Activated CD4-positive, alpha-beta T cell treated with anti-CD3 and anti-CD28 coated beads for 36 hours (primary cell): ENCODE measurements around the gene YIPF5. TPM values are rescaled to one million over a fixed set of nuclear protein-coding genes. Genes with fewer than 3 reads are reported as not detected.

ENCODE experiments used
- ATAC-seq: fragments of 200-7000 bp; cut with Tn5 transposase; one replicate; pipeline ENCODE4 v1.10.0; 2021; ENCODE audit warnings: mild to moderate bottlenecking, moderate library complexity
- CTCF ChIA-PET: fragments of 350-600 bp; sonication (Branson Sonifier 250); formaldehyde crosslinking; loops from one replicate; lab custom pipeline; 2021; ENCODE audit warnings: antibody characterized with exemption; lab: Charles Lee
- POLR2A ChIA-PET: fragments of 350-600 bp; sonication (Branson Sonifier 250); formaldehyde crosslinking; loops from one replicate; lab custom pipeline; 2021; ENCODE audit warnings: antibody characterized with exemption, inconsistent platforms; lab: Charles Lee
- DNase-seq: peaks from one replicate; pipeline ENCODE4 v3.0.0-alpha.2; 2020
- H3K27ac Mint-ChIP-seq: one replicate; pipeline ENCODE4 v1.8.0; 2021; ENCODE audit warnings: mixed read lengths
- H3K27me3 Mint-ChIP-seq: one replicate; pipeline ENCODE4 v1.8.0; 2021; ENCODE audit warnings: mixed read lengths
- H3K36me3 Mint-ChIP-seq: one replicate; pipeline ENCODE4 v1.8.0; 2021; ENCODE audit warnings: low read depth, mixed read lengths
- H3K4me1 Mint-ChIP-seq: one replicate; pipeline ENCODE4 v1.8.0; 2021; ENCODE audit warnings: mixed read lengths
- H3K4me3 Mint-ChIP-seq: one replicate; pipeline ENCODE4 v1.8.0; 2021; ENCODE audit warnings: mild to moderate bottlenecking, moderate library complexity, mixed read lengths
- H3K9me3 Mint-ChIP-seq: one replicate; pipeline ENCODE4 v1.8.0; 2021; ENCODE audit warnings: low read depth, mixed read lengths
- intact Hi-C, 2 experiments: fragments of 100-400 bp; cut with DNase I in 1 of 2; cut with micrococcal nuclease in 1 of 2; formaldehyde crosslinking; loops; one replicate each; pipeline versions ENCODE4 v1.14.2 to v1.15.1; 2022 to 2024; cut with DNase I, micrococcal nuclease
- total RNA-seq, 2 experiments: library from RNA; stranded (reverse); gene quantifications; one replicate each; pipeline ENCODE4 v1.2.3, GENCODE V29; 2021

The YIPF5 gene
- total RNA-seq, 2 experiments from 2014 or later: 39.1 to 44.2 TPM

DNA sequence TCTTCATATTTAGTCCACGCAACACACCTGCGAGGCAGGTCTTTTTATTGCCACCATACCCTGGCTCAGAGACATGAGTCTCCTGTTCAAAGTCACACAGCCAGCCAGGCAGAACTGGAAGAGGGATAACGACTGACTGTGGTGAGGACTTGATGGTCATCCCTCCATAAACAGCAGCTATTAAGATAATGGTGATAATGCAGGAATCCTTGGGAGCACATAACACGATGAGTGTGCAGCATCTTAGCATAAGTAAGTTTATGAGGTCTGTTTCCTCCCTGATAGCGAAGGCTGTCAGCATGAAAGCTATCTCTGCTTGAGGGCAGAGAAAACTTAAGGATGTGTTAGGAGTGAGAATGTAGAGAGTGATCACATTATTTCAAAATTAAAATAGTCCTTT lies 31.1 kb upstream of the YIPF5 start:
- Mint-ChIP-seq H3K27ac (no peak overlapping the region), H3K36me3 (no peaks in the 10 kb centered on the region), H3K4me1 (peaks cover 17% of the 10 kb centered on the region), H3K9me3 (no peaks in the 10 kb centered on the region), H3K27me3 (peaks cover 35% of the 10 kb centered on the region), H3K4me3 (no peak overlapping the region)
- ATAC-seq (no peak), DNase-seq (no peak)
- CTCF ChIA-PET: no interaction called here
- intact Hi-C loops: loop anchor here (5.0 to 10.0 kb wide), 4 partner anchors 193 to 1851 kb away; no protein-coding TSS in a partner anchor
- POLR2A ChIA-PET: no interaction called here

- CTCF ChIA-PET: interaction anchor here (0.8 to 1.4 kb wide), 2 partner anchors 15 to 109 kb away, joined by 3 read pairs; no protein-coding TSS in a partner anchor
Measured at GRCh38 chr5:144198386-144198785, 27.9 kb upstream of the YIPF5 start.

DNA sequence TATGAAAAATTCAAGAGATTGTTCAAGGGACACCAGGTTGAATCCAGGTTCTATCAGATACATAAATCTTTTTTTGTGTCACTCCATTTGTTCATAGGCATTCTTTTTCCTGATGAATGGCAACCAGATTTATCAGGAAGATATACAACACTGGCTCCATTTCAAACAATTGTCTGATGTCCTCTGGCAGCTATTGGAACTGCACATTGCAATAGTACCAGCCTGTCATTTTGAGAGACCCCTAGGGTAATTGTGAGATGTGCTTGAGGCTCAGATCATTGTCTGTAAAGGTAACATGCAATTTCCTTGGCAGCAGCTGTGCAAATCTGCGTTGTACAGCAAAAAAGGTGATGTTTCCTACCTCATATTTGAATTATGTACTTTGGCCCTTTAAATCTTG lies 26.2 kb upstream of the YIPF5 start:
- Mint-ChIP-seq H3K27me3 (peaks cover 11% of the 10 kb centered on the region), H3K27ac (no peak overlapping the region), H3K9me3 (no peaks in the 10 kb centered on the region), H3K36me3 (no peaks in the 10 kb centered on the region), H3K4me1 (no peaks in the 10 kb centered on the region), H3K4me3 (no peak overlapping the region)
- intact Hi-C loops: loop anchor here in 1 of 2 experiments (10.0 kb wide), 2 partner anchors 792 to 1748 kb away; partner anchors contain the start of gene NR3C1
- ChIA-PET CTCF (no interaction called here), POLR2A (no interaction called here)
- DNase-seq (no peak), ATAC-seq (no peak)

More at GRCh38 chr5:144198386-144198785, 27.9 kb upstream of the YIPF5 start:
- DNase-seq (no peak), ATAC-seq (no peak)
- no peak overlapping the region for H3K27ac Mint-ChIP-seq
- H3K4me3 Mint-ChIP-seq: no peak overlapping the region
- H3K4me1 Mint-ChIP-seq: peaks cover 12% of the 10 kb centered on the region
- POLR2A ChIA-PET: no interaction called here
- no peaks in the 10 kb centered on the region for H3K9me3 Mint-ChIP-seq
- peaks cover 14% of the 10 kb centered on the region for H3K27me3 Mint-ChIP-seq
- H3K36me3 Mint-ChIP-seq: no peaks in the 10 kb centered on the region
- intact Hi-C loops: loop anchor here in 1 of 2 experiments (10.0 kb wide), 2 partner anchors 794 to 1746 kb away; partner anchors contain the start of gene NR3C1

GRCh38 chr5:144195448-144195847 lies 25.0 kb upstream of the YIPF5 start:
- DNase-seq: no peak
- ATAC-seq: no peak
- Mint-ChIP-seq H3K27ac (no peak overlapping the region), H3K36me3 (no peaks in the 10 kb centered on the region), H3K4me1 (no peaks in the 10 kb centered on the region), H3K27me3 (peaks cover 6% of the 10 kb centered on the region), H3K9me3 (no peaks in the 10 kb centered on the region), H3K4me3 (no peak overlapping the region)
- POLR2A ChIA-PET: no interaction called here
- CTCF ChIA-PET: interaction anchor here (0.8 to 1.2 kb wide), 2 partner anchors 8 to 164 kb away, joined by 3 to 6 read pairs; no protein-coding TSS in a partner anchor
- intact Hi-C loops: loop anchor here in 1 of 2 experiments (10.0 kb wide), 2 partner anchors 791 to 1749 kb away; partner anchors contain the start of gene NR3C1

DNA sequence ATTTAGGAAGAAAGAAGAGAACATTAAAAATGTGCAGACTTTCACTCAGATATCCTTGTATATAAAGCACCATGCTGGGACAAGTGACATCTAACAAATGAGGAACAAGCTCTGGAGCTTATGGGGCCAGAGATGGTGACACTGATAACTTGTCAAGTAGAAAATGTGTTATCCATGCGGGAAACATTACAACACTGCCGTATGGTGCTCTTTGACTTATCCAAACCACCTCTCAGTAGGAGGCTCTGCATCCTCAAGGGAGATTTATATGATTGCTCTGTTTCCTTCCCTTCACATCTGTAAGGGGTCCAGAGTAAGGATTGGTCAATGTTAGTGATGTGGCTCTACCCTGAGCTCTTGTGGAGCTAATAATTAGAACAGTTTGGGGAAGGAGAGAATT lies 23.7 kb upstream of the YIPF5 start:
- peaks cover under 1% of the 10 kb centered on the region for H3K27me3 Mint-ChIP-seq
- no peaks in the 10 kb centered on the region for H3K36me3 Mint-ChIP-seq
- ATAC-seq (no peak), DNase-seq (no peak)
- H3K4me1 Mint-ChIP-seq: peaks cover under 1% of the 10 kb centered on the region
- H3K9me3 Mint-ChIP-seq: no peaks in the 10 kb centered on the region
- H3K27ac Mint-ChIP-seq: no peak overlapping the region
- intact Hi-C loops: loop anchor here in 1 of 2 experiments (10.0 kb wide), 2 partner anchors 789 to 1751 kb away; partner anchors contain the start of gene NR3C1
- ChIA-PET POLR2A (interaction anchor here (0.6 to 0.9 kb wide), 2 partner anchors 10 to 1478 kb away, joined by 3 read pairs; no protein-coding TSS in a partner anchor), CTCF (interaction anchor here (0.6 to 2.4 kb wide), 2 partner anchors 9 to 10 kb away, joined by 3 to 16 read pairs; no protein-coding TSS in a partner anchor)
- no peak overlapping the region for H3K4me3 Mint-ChIP-seq

DNA sequence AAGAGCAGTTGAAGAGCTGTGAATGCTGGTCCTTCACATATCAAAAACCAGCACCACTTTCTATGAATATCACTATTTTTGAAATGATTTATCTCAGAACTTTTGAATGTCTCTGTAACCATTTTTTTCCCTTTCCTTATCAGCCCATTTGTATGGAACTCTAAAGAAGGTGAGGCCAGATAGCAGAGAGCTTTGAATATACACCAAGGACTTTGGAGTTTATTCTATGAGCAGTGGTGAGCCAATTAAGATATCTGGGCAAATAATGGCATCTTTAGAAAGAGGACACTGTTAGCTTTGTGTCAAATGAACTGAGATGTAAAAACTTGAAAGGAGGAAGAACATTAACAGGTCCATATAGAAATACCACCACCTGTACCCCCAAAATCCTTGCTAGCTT lies 22.2 kb upstream of the YIPF5 start:
- intact Hi-C loops: loop anchor here (1.0 to 10.0 kb wide), 4 partner anchors 22 to 1752 kb away; partner anchors contain the start of genes KCTD16 (in 1 of the 2), NR3C1 (in 1 of the 2) and YIPF5 (in 1 of the 2)
- ChIA-PET POLR2A (no interaction called here), CTCF (interaction anchor here (0.8 to 3.5 kb wide), 4 partner anchors 9 to 27 kb away, joined by 3 to 37 read pairs (median 10); partner anchors contain the start of genes KCTD16 and YIPF5)
- ATAC-seq (no peak), DNase-seq (no peak)
- Mint-ChIP-seq H3K27me3 (no peaks in the 10 kb centered on the region), H3K27ac (no peak overlapping the region), H3K9me3 (no peaks in the 10 kb centered on the region), H3K4me1 (peaks cover 15% of the 10 kb centered on the region), H3K36me3 (peaks cover 2% of the 10 kb centered on the region), H3K4me3 (no peak overlapping the region)

DNA sequence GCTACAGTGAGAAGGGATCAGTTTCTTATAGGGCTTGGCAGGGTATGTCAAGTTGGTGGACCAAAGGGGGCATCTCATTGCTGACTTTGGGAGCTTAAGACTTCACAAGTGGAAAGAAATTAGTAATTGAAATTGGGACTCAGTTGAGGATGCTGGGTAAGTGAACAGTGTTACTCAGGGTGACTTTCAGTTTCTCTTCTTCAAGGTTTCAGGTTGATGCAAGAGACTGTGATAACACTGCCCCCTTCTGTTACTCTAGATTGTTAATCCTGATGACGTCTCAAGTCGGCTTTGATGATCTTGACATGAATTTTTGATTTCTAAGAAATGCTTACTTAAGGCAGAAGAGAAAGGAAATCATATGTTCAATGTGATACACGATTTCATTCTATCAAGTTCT lies 21.5 kb upstream of the YIPF5 start:
- ChIA-PET POLR2A (interaction anchor here (0.6 to 1.0 kb wide), 2 partner anchors 21 to 983 kb away, joined by 3 read pairs; partner anchors contain the start of genes KCTD16 and YIPF5), CTCF (interaction anchor here (0.6 to 3.5 kb wide), 7 partner anchors 8 to 1841 kb away, joined by 3 to 37 read pairs (median 4); partner anchors contain the start of genes KCTD16 and YIPF5)
- Mint-ChIP-seq H3K4me1 (peaks cover 22% of the 10 kb centered on the region), H3K27ac (no peak overlapping the region), H3K9me3 (no peaks in the 10 kb centered on the region), H3K36me3 (peaks cover 2% of the 10 kb centered on the region), H3K4me3 (no peak overlapping the region), H3K27me3 (no peaks in the 10 kb centered on the region)
- intact Hi-C loops: loop anchor here (1.0 to 10.0 kb wide), 8 partner anchors 22 to 1753 kb away; partner anchors contain the start of genes NR3C1 (in 2 of the 2), KCTD16 (in 1 of the 2) and YIPF5 (in 1 of the 2)
- DNase-seq (peak; percentile 19), ATAC-seq (peak; percentile 74)

DNA sequence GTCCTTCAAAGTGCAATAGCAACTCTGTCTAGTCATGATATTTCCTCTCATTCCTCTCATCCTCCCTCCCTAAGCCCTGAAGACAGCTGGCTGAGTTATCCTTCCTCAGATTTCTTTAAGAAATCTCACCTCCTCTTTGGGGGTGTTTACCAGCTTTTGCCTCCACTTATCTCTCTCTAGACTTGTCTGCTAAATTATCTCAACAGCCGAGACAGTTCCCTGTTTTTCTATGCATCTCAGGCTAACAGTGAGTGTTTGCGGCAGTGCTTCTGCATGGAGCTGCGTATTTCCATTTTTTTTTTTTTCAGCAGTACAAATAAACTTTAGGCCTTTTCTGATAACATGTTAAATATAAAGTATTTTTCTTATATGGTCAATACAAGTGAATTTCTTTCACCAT lies 21.1 kb upstream of the YIPF5 start:
- ChIA-PET POLR2A (interaction anchor here (0.6 to 1.0 kb wide), 2 partner anchors 21 to 984 kb away, joined by 3 read pairs; partner anchors contain the start of genes KCTD16 and YIPF5), CTCF (interaction anchor here (0.6 to 3.5 kb wide), 5 partner anchors 8 to 1842 kb away, joined by 3 to 37 read pairs (median 4); partner anchors contain the start of genes KCTD16 and YIPF5)
- H3K9me3 Mint-ChIP-seq: no peaks in the 10 kb centered on the region
- H3K27me3 Mint-ChIP-seq: no peaks in the 10 kb centered on the region
- H3K36me3 Mint-ChIP-seq: peaks cover 2% of the 10 kb centered on the region
- ATAC-seq (no peak), DNase-seq (no peak)
- intact Hi-C loops: loop anchor here (1.0 to 10.0 kb wide), 6 partner anchors 365 to 1753 kb away; partner anchors contain the start of gene NR3C1 (in 2 of the 2)
- H3K4me3 Mint-ChIP-seq: no peak overlapping the region
- no peak overlapping the region for H3K27ac Mint-ChIP-seq
- peaks cover 27% of the 10 kb centered on the region for H3K4me1 Mint-ChIP-seq

DNA sequence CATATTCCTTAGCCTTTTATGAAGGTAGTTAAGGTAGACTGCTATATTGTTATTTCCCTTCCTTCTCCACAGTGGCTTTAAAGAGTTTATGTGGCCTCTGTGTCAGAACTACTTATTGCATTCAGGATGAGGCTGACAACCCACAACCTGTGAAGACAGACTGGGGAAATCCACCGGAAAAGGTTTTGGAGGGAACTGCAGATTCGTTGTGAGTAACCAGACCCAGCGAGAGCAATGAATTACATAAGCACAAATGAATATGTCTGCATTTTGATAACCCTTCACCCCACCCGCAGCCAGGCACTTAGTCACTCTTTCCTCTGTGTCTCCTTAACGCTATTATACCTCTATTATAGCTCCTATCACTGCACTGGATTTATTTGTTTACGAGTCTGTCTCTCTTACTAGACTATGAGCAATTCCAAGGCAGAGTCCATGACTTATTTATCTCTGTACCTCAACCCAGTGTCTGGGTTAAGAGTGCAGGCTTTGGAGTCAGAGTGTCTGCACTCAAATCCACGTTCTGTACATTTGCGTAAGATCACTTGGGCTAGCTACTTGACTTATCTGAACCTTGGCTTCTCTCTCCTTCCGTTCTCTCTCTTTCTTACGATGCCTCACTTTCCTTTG lies 19.5 kb upstream of the YIPF5 start:
- POLR2A ChIA-PET: interaction anchor here (1.0 kb wide), 1 partner anchor 19 kb away, joined by 5 read pairs; the partner anchor contains the start of genes KCTD16 and YIPF5
- CTCF ChIA-PET: interaction anchor here (0.6 to 3.5 kb wide), 4 partner anchors 14 to 968 kb away, joined by 3 to 37 read pairs (median 5); partner anchors contain the start of genes KCTD16 and YIPF5
- Mint-ChIP-seq H3K36me3 (peaks cover 2% of the 10 kb centered on the region), H3K9me3 (no peaks in the 10 kb centered on the region), H3K27me3 (no peaks in the 10 kb centered on the region), H3K27ac (no peak overlapping the region), H3K4me1 (peaks cover 40% of the 10 kb centered on the region), H3K4me3 (peak overlapping the region; percentile 61)
- peak; percentile 76 for ATAC-seq
- intact Hi-C loops: loop anchor here (1.0 to 10.0 kb wide), 12 partner anchors 20 to 1757 kb away; partner anchors contain the start of genes NR3C1 (in 2 of the 2), KCTD16 (in 1 of the 2) and YIPF5 (in 1 of the 2)
- peak; percentile 86 for DNase-seq

- peak; percentile 85 for DNase-seq
- H3K27me3 Mint-ChIP-seq: no peaks in the 10 kb centered on the region
- no peak overlapping the region for H3K27ac Mint-ChIP-seq
- ChIA-PET CTCF (interaction anchor here (0.7 to 3.1 kb wide), 8 partner anchors 12 to 1755 kb away, joined by 3 to 17 read pairs (median 3); partner anchors contain the start of genes KCTD16 and YIPF5), POLR2A (interaction anchor here (0.6 kb wide), 1 partner anchor 1158 kb away, joined by 3 read pairs; no protein-coding TSS in a partner anchor)
- peaks cover 2% of the 10 kb centered on the region for H3K36me3 Mint-ChIP-seq
- H3K4me1 Mint-ChIP-seq: peaks cover 44% of the 10 kb centered on the region
- intact Hi-C loops: loop anchor here in 1 of 2 experiments (2.0 to 10.0 kb wide), 3 partner anchors 1003 to 1759 kb away; no protein-coding TSS in a partner anchor
- H3K4me3 Mint-ChIP-seq: no peak overlapping the region
- H3K9me3 Mint-ChIP-seq: no peaks in the 10 kb centered on the region
- peak; percentile 30 for ATAC-seq
Measured at GRCh38 chr5:144187699-144188294, 17.3 kb upstream of the YIPF5 start.
